Naive thymus-derived CD8-positive, alpha-beta T cell (primary cell): ENCODE data around the gene EGLN1. TPM values are rescaled to one million over a fixed set of nuclear protein-coding genes. Genes with fewer than 3 reads are reported as not detected.
A peak's percentile ranks its signal among the peaks of the same experiment; 100 is the strongest.

Experiments used
- ATAC-seq, 2 donors: fragments of 150-1000 bp; cut with Tn5 transposase in 1 of 2; sonication (Bioruptor Pico), chemical (Tn5 transposase) in 1 of 2; 1 replicate in 1 of 2; 2 replicates in 1 of 2; pipeline ENCODE4 v1.10.0; 2021; ENCODE audit warnings: mild to moderate bottlenecking in 2 of 2, moderate library complexity in 2 of 2
- POLR2A ChIA-PET: fragments of 350-600 bp; sonication (Branson Sonifier 250); formaldehyde crosslinking; loops from one replicate; lab custom pipeline; 2021; ENCODE audit warnings: antibody characterized with exemption; lab: Charles Lee
- DNase-seq, 10 donors: peaks; one replicate each; pipeline versions ENCODE4 v3.0.0 to v3.0.0-alpha.2; 2020 to 2022
- H3K27ac Mint-ChIP-seq, 10 donors: one replicate each; pipeline ENCODE4 v1.8.0; 2020 to 2022; ENCODE audit warnings: mild to moderate bottlenecking in 10 of 10, mixed read lengths in 10 of 10, moderate library complexity in 4 of 10, inconsistent platforms in 1 of 10
- H3K27me3 Mint-ChIP-seq, 5 donors: one replicate each; pipeline ENCODE4 v1.8.0; 2021 to 2022; ENCODE audit warnings: mixed read lengths in 5 of 5
- H3K36me3 Mint-ChIP-seq, 3 donors: one replicate each; pipeline ENCODE4 v1.8.0; 2020 to 2022; ENCODE audit warnings: mixed read lengths in 3 of 3, mild to moderate bottlenecking in 2 of 3, inconsistent platforms in 1 of 3
- H3K4me1 Mint-ChIP-seq, 4 donors: one replicate each; pipeline ENCODE4 v1.8.0; 2021 to 2022; ENCODE audit warnings: mixed read lengths in 4 of 4
- H3K4me3 Mint-ChIP-seq, 10 donors: one replicate each; pipeline ENCODE4 v1.8.0; 2020 to 2022; ENCODE audit warnings: mild to moderate bottlenecking in 10 of 10, mixed read lengths in 10 of 10, moderate library complexity in 6 of 10, inconsistent platforms in 1 of 10
- H3K9me3 Mint-ChIP-seq, 9 donors: one replicate each; pipeline ENCODE4 v1.8.0; 2020 to 2022; ENCODE audit warnings: mixed read lengths in 9 of 9, mild to moderate bottlenecking in 3 of 9, inconsistent platforms in 1 of 9, moderate library complexity in 1 of 9
- polyA plus RNA-seq, 3 donors: library from polyadenylated mRNA; unstranded; fragments of 300-500 nt; fragmentation: Illumina TruSeq; gene quantifications; one replicate each; pipeline ENCODE4 v1.2.3, GENCODE V29; 2021
- total RNA-seq, 8 experiments: library from RNA in 2 of 8; stranded (reverse) in 2 of 8; gene quantifications; one replicate each; pipeline ENCODE4 v1.2.3 and lab custom pipeline; 2021 to 2026

Gene EGLN1
- total and polyA plus RNA-seq, 5 experiments from 2014 or later: 17.8 to 32.7 (median 27.3) TPM

GRCh38 chr1:231410036-231410612 lies 12.0 kb downstream of the EGLN1 start:
- H3K36me3 Mint-ChIP-seq: peaks cover 0 to 29% (median 25%) of the 10 kb centered on the region in 3 donors
- peaks cover 27 to 47% (median 35%) of the 10 kb centered on the region in 4 donors for H3K4me1 Mint-ChIP-seq
- POLR2A ChIA-PET: interaction anchor here (1.2 kb wide), 1 partner anchor 11 kb away, joined by 5 read pairs; the partner anchor contains the start of gene EGLN1
- no peak overlapping the region for H3K4me3 Mint-ChIP-seq
- no peaks in the 10 kb centered on the region for H3K9me3 Mint-ChIP-seq
- no peaks in the 10 kb centered on the region for H3K27me3 Mint-ChIP-seq
- ATAC-seq (no peak), DNase-seq (no peak)
- H3K27ac Mint-ChIP-seq: no peak overlapping the region

DNA sequence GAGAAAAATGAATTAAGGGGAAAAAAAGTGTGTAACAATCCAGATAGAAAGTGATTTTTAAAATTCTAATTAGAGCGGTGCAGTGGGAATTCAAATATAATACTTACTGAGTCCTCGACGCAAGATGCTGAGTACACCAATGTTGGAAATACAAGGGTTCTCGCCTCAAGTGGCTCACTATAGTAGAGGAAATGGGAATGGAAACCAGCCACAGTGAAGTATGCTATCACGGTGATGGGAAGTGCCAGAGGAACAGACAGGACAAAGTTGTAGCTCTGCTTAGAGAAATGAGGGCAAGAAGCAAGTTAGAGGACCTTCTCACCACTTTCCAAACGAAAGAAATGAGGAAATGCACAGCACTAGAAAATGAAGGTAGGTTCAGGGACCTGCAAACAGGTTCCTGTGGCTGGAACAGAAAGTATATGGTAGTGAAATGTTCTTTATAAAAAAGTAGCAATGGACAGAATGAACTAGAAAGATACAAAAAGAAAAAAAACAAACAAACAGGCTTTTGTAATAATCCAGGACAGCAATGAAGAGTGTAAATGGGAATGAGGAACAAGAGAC lies 13.5 kb downstream of the EGLN1 start:
- POLR2A ChIA-PET: interaction anchor here (0.6 kb wide), 1 partner anchor 112 kb away, joined by 4 read pairs; no protein-coding TSS in a partner anchor
- H3K4me1 Mint-ChIP-seq: peaks cover 16 to 37% (median 24%) of the 10 kb centered on the region in 4 donors
- H3K9me3 Mint-ChIP-seq: no peaks in the 10 kb centered on the region
- ATAC-seq (no peak), DNase-seq (no peak)
- no peak overlapping the region for H3K27ac Mint-ChIP-seq
- H3K4me3 Mint-ChIP-seq: no peak overlapping the region
- H3K36me3 Mint-ChIP-seq: peaks cover 0 to 23% (median 19%) of the 10 kb centered on the region in 3 donors
- no peaks in the 10 kb centered on the region for H3K27me3 Mint-ChIP-seq

- Mint-ChIP-seq H3K27me3 (no peaks in the 10 kb centered on the region), H3K4me3 (no peak overlapping the region), H3K4me1 (peaks cover 8 to 32% (median 16%) of the 10 kb centered on the region in 4 donors), H3K9me3 (no peaks in the 10 kb centered on the region), H3K27ac (no peak overlapping the region), H3K36me3 (peaks cover 0 to 17% (median 12%) of the 10 kb centered on the region in 3 donors)
- ATAC-seq: no peak
- no peak for DNase-seq
- POLR2A ChIA-PET: interaction anchor here (0.6 to 0.9 kb wide), 2 partner anchors 14 to 113 kb away, joined by 4 to 5 read pairs; no protein-coding TSS in a partner anchor
Measured at GRCh38 chr1:231407547-231408396, 14.3 kb downstream of the EGLN1 start.

DNA sequence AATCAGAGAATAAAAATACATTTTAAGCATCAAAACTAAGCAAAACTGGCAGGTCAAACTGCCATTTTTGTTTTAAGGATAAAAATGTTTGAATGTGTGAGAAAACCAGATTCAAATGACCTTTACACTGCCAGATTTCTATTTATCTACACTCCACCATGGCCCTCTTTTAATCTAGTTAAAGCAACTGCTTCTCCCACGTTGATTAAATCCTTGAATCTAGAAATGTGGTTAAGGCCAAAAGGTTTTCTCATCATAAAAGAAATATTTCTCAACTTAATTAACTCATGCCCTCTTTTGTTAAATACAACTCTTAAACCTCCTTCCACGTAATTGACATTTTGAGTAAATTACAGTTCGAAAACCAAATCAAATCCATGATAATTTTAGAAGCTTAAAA lies 15.0 kb downstream of the EGLN1 start:
- H3K36me3 Mint-ChIP-seq: peaks cover 0 to 11% (median 5%) of the 10 kb centered on the region in 3 donors
- DNase-seq: no peak
- no peak for ATAC-seq
- peaks cover under 1 to 27% (median 12%) of the 10 kb centered on the region in 4 donors for H3K4me1 Mint-ChIP-seq
- no peaks in the 10 kb centered on the region for H3K9me3 Mint-ChIP-seq
- no peaks in the 10 kb centered on the region for H3K27me3 Mint-ChIP-seq
- no peak overlapping the region for H3K27ac Mint-ChIP-seq
- POLR2A ChIA-PET: interaction anchor here (0.9 kb wide), 1 partner anchor 14 kb away, joined by 5 read pairs; no protein-coding TSS in a partner anchor
- H3K4me3 Mint-ChIP-seq: no peak overlapping the region

GRCh38 chr1:231404318-231404717 lies 17.8 kb downstream of the EGLN1 start:
- H3K27ac Mint-ChIP-seq: no peak overlapping the region
- peaks cover 0 to 9% (median 5%) of the 10 kb centered on the region in 3 donors for H3K36me3 Mint-ChIP-seq
- ATAC-seq (no peak), DNase-seq (no peak)
- no peak overlapping the region for H3K4me3 Mint-ChIP-seq
- peaks cover 5 to 45% (median 19%) of the 10 kb centered on the region in 4 donors for H3K4me1 Mint-ChIP-seq
- no peaks in the 10 kb centered on the region for H3K9me3 Mint-ChIP-seq
- H3K27me3 Mint-ChIP-seq: no peaks in the 10 kb centered on the region
- POLR2A ChIA-PET: interaction anchor here (0.6 to 0.7 kb wide), 2 partner anchors 16 to 587 kb away, joined by 3 to 4 read pairs; no protein-coding TSS in a partner anchor

- DNase-seq: no peak
- POLR2A ChIA-PET: no interaction called here
- peaks cover 23 to 63% (median 42%) of the 10 kb centered on the region in 4 donors for H3K4me1 Mint-ChIP-seq
- ATAC-seq: no peak
- H3K4me3 Mint-ChIP-seq: no peak overlapping the region
- H3K9me3 Mint-ChIP-seq: no peaks in the 10 kb centered on the region
- H3K27me3 Mint-ChIP-seq: no peaks in the 10 kb centered on the region
- H3K27ac Mint-ChIP-seq: no peak overlapping the region
- H3K36me3 Mint-ChIP-seq: peaks cover 0 to 15% (median 5%) of the 10 kb centered on the region in 3 donors
Measured at GRCh38 chr1:231401478-231401877, 20.6 kb downstream of the EGLN1 start.

DNA sequence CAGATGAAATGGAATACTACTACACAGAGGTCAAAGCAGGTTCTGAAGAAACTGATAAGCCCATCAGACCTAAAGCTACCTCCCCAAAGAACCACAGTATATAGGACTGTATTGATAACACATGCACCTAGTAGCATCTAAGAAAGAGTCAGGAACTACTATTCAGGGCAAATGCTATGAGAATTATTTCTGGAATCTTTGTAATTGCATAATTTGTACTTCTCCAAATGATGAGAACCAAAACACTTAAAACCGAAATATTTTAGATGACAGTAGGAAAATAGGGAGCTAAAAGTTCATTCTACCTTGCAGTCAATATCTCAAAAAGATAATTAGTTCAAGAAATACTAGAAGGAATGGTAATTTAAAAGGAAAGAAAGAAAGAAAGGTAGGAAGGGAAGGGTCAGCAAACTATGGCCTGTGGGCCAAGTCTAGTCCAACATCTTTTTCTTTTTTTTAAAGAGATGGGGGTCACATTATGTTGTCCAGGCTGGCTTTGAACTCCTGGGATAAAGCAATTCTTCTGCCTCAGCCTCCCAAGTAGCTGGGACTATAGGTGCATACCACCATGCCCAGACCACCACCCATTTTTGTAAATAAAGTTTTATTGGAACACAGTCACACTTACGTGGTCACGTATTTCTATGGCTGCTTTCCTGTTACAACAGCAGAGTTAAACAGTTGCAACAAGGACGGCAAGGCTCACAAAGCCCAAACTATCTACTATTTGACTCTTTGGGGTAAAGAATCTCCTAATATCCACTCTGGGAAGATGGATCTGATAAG lies 24.0 kb downstream of the EGLN1 start:
- H3K4me1 Mint-ChIP-seq: peaks cover 35 to 76% (median 66%) of the 10 kb centered on the region in 4 donors
- H3K4me3 Mint-ChIP-seq: peak overlapping the region in 1 of 10 donors; percentile 17
- ATAC-seq (no peak), DNase-seq (no peak)
- H3K36me3 Mint-ChIP-seq: peaks cover 0 to 15% (median 0%) of the 10 kb centered on the region in 3 donors
- H3K27me3 Mint-ChIP-seq: no peaks in the 10 kb centered on the region
- H3K9me3 Mint-ChIP-seq: no peaks in the 10 kb centered on the region
- no peak overlapping the region for H3K27ac Mint-ChIP-seq
- POLR2A ChIA-PET: no interaction called here

DNA sequence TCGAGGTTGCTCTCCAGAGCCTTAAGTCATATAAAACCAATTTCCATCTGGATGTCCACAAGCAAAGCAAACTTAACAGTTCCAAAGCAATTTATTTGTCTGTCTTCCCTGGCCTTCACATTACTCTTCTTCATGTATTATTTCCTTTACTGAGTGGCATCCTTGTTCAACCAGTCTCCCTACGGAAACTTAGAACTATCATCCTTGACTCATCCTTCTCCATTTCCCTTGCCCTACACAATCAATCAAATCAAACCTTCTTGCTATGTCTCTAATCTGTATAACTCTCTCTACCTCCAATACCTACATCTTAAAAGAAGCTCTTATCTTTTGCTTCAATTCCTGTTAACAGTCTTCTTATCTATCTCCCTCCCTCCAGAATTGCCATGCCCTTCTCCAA lies 25.4 kb downstream of the EGLN1 start:
- ATAC-seq: no peak
- POLR2A ChIA-PET: no interaction called here
- Mint-ChIP-seq H3K4me1 (peaks cover 35 to 74% (median 70%) of the 10 kb centered on the region in 4 donors), H3K9me3 (no peaks in the 10 kb centered on the region), H3K36me3 (peaks cover 0 to 11% (median 0%) of the 10 kb centered on the region in 3 donors), H3K27me3 (no peaks in the 10 kb centered on the region), H3K27ac (peak overlapping the region in 3 of 10 donors; percentile 4 to 12 (median 4)), H3K4me3 (peak overlapping the region in 1 of 10 donors; percentile 0)
- DNase-seq: no peak

DNA sequence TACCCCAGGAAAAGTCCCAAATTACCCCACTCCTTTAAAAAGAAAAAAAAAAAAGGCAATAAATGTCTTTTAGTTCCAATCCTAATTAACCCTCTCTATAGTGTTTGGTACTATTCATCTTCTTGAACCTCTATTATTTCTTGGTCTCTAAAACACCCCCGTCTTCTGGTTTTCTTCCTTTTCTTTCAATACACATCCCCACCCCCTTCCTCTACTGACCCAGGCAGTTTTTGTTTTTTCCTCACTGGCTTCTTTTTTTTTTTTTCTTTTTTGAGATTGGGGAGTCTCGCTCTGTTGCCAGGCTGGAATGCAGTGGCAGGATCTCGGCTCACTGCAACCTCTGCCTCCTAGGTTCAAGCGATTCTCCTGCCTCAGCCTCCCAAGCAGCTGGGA lies 26.1 kb downstream of the EGLN1 start:
- no peak for DNase-seq
- POLR2A ChIA-PET: interaction anchor here (0.7 kb wide), 1 partner anchor 209 kb away, joined by 4 read pairs; no protein-coding TSS in a partner anchor

GRCh38 chr1:231395076-231395997 lies 26.8 kb downstream of the EGLN1 start:
- no peak for ATAC-seq
- peaks cover 36 to 78% (median 69%) of the 10 kb centered on the region in 4 donors for H3K4me1 Mint-ChIP-seq

More for the DNA sequence above, 26.1 kb downstream of the EGLN1 start:
- Mint-ChIP-seq H3K27me3 (no peaks in the 10 kb centered on the region), H3K4me1 (peaks cover 35 to 71% (median 69%) of the 10 kb centered on the region in 4 donors), H3K9me3 (no peaks in the 10 kb centered on the region), H3K4me3 (peak overlapping the region in 4 of 10 donors; percentile 4 to 59 (median 16)), H3K36me3 (peaks cover 0 to 11% (median 0%) of the 10 kb centered on the region in 3 donors), H3K27ac (peak overlapping the region in 4 of 10 donors; percentile 3 to 59 (median 38))
- ATAC-seq: no peak

DNA sequence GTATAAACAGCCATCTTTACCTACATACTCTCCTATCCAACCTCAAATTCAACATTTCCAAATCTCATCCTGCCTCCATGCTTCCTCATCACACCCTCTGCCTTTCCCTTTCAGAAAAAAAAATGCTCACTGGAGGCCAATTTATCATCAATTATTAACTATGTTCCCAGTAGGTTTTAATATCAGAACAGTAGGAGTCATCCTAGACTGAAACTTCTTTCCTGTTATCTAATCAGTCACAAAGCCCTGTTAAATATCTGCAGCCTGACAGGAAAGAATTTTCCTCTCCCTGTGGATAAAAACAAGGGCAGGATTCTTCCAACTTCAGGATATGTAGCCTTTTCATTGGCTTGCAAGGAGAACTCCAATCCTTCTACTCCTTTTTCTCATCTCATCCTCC lies 28.4 kb downstream of the EGLN1 start:
- no peaks in the 10 kb centered on the region for H3K9me3 Mint-ChIP-seq
- peaks cover 32 to 71% (median 68%) of the 10 kb centered on the region in 4 donors for H3K4me1 Mint-ChIP-seq
- no peaks in the 10 kb centered on the region for H3K27me3 Mint-ChIP-seq
- H3K4me3 Mint-ChIP-seq: no peak overlapping the region
- H3K27ac Mint-ChIP-seq: peak overlapping the region in 3 of 10 donors; percentile 0 to 85 (median 56)
- POLR2A ChIA-PET: interaction anchor here (0.7 kb wide), 1 partner anchor 67 kb away, joined by 4 read pairs; no protein-coding TSS in a partner anchor
- DNase-seq (no peak), ATAC-seq (no peak)
- H3K36me3 Mint-ChIP-seq: peaks cover 0 to 14% (median 1%) of the 10 kb centered on the region in 3 donors

More at GRCh38 chr1:231395076-231395997, 26.8 kb downstream of the EGLN1 start:
- Mint-ChIP-seq H3K36me3 (peaks cover 0 to 11% (median 0%) of the 10 kb centered on the region in 3 donors), H3K4me3 (peak overlapping the region in 3 of 10 donors; percentile 4 to 59 (median 5)), H3K27ac (peak overlapping the region in 5 of 10 donors; percentile 3 to 59 (median 45)), H3K27me3 (no peaks in the 10 kb centered on the region), H3K9me3 (no peaks in the 10 kb centered on the region)
- no peak for DNase-seq
- POLR2A ChIA-PET: interaction anchor here (0.7 kb wide), 1 partner anchor 208 kb away, joined by 4 read pairs; no protein-coding TSS in a partner anchor
